D341Med (cell line): Measurements from ENCODE around the gene ZNF2.
"Not testable (repeated sequence)": the region's sequence is repeated elsewhere in the genome, so short reads cannot be mapped to it uniquely, and the experiment has no call there.

Experiments
- DNase-seq: peaks from one replicate; pipeline ENCODE4 v3.0.0; 2012; ENCODE audit warnings: low spot score

ZNF2 gene

GRCh38 chr2:95165371-95166064 lies at the start of gene ZNF2:
ZNF2 (plus strand) TSS chr2:95165809; CDS start chr2:95176227, 10,418 bp downstream.
- peak; percentile 96 for DNase-seq

- no peak for DNase-seq
Measured at GRCh38 chr2:95121093-95121406, 44.6 kb upstream of the ZNF2 start.

GRCh38 chr2:95121407-95122196 lies 44.0 kb upstream of the ZNF2 start, which contains the start of gene MRPS5:
MRPS5 (minus strand) TSS chr2:95121808; CDS start chr2:95121791, 17 bp downstream.
- DNase-seq, result peak; percentile 97

- no peak for DNase-seq
Measured at GRCh38 chr2:95122197-95122551, 43.4 kb upstream of the ZNF2 start.

GRCh38 chr2:95138702-95139101 lies 26.9 kb upstream of the ZNF2 start:
- no peak for DNase-seq

- no peak for DNase-seq
Measured at GRCh38 chr2:95143838-95144237, 21.8 kb upstream of the ZNF2 start.

- no peak for DNase-seq
Measured at GRCh38 chr2:95149397-95149984, 16.1 kb upstream of the ZNF2 start.

- DNase-seq, result peak; percentile 26
Measured at GRCh38 chr2:95158441-95158840, 7.2 kb upstream of the ZNF2 start.

- peak; percentile 75 for DNase-seq
Measured at GRCh38 chr2:95158891-95159619, 6.6 kb upstream of the ZNF2 start.

- peak; percentile 91 for DNase-seq
Measured at GRCh38 chr2:95159690-95160449, 5.7 kb upstream of the ZNF2 start, which contains the start of gene ZNF514. ZNF514 (minus strand) TSS chr2:95159848; CDS start chr2:95153253, 6,595 bp downstream.

- DNase-seq, result no peak
Measured at GRCh38 chr2:95165030-95165370, 609 bp upstream of the ZNF2 start.

GRCh38 chr2:95166065-95166763 lies 605 bp downstream of the ZNF2 start:
- DNase-seq, result no peak

GRCh38 chr2:95171902-95172301 lies 6.3 kb downstream of the ZNF2 start:
- no peak for DNase-seq

- no peak for DNase-seq
Measured at GRCh38 chr2:95174031-95174542, 8.5 kb downstream of the ZNF2 start.

- no peak for DNase-seq
Measured at GRCh38 chr2:95179451-95179850, 13.8 kb downstream of the ZNF2 start.

- no peak for DNase-seq
Measured at GRCh38 chr2:95181774-95182173, 16.2 kb downstream of the ZNF2 start.

GRCh38 chr2:95185197-95185596 lies 19.6 kb downstream of the ZNF2 start:
- DNase-seq, result no peak

GRCh38 chr2:95185973-95186372 lies 20.4 kb downstream of the ZNF2 start:
- no peak for DNase-seq

GRCh38 chr2:95192956-95193355 lies 27.3 kb downstream of the ZNF2 start:
- not testable (repeated sequence) for DNase-seq

GRCh38 chr2:95203911-95204310 lies 38.3 kb downstream of the ZNF2 start:
- DNase-seq, result no peak

GRCh38 chr2:95204396-95204795 lies 38.8 kb downstream of the ZNF2 start:
- no peak for DNase-seq
